H1 (cell line): ENCODE results near the gene CCL4. TPM values are rescaled to one million over a fixed set of nuclear protein-coding genes. Genes with fewer than 3 reads are reported as not detected.

ENCODE experiments used
- CTCF ChIA-PET: fragments of 300-600 bp; sonication (Branson Sonifier 250); formaldehyde crosslinking; loops from one replicate; lab custom pipeline; 2021; ENCODE audit not compliant: partially characterized antibody; lab: Charles Lee
- POLR2A ChIA-PET: fragments of 300-600 bp; sonication (Branson Sonifier 250); formaldehyde crosslinking; loops from one replicate; lab custom pipeline; 2021; ENCODE audit warnings: inconsistent platforms; ENCODE audit not compliant: partially characterized antibody; lab: Charles Lee
- DNase-seq, 2 experiments: peaks; one replicate each; pipeline versions ENCODE4 v3.0.0 to v3.0.0-alpha.2; 2010 to 2022; ENCODE audit warnings: low spot score in 2 of 2, low read depth in 1 of 2, mixed read lengths in 1 of 2
- FAIRE-seq: peaks from 2 replicates; lab custom pipeline; 2011; peaks lifted over from hg19 to GRCh38; lab: Jason Lieb, UNC
- H2AFZ ChIP-seq: 2 replicates; pipeline ENCODE4 v1.8.1; 2012; ENCODE audit warnings: low read length, inconsistent platforms
- H2AK5ac ChIP-seq: 2 replicates; pipeline ENCODE4 v1.6.1; 2013; ENCODE audit warnings: low read depth, low read length
- H2BK120ac ChIP-seq: replicated peaks from 2 replicates; pipeline ENCODE3; 2013; ENCODE audit warnings: low read depth, low read length, inconsistent platforms
- H2BK12ac ChIP-seq: 2 replicates; pipeline ENCODE4 v1.6.1; 2013; ENCODE audit warnings: low read depth, low read length
- H2BK15ac ChIP-seq: 2 replicates; pipeline ENCODE4 v1.6.1; 2013; ENCODE audit warnings: low read length
- H2BK20ac ChIP-seq: 2 replicates; pipeline ENCODE4 v1.6.1; 2013; ENCODE audit warnings: low read length
- H2BK5ac ChIP-seq: 2 replicates; pipeline ENCODE4 v1.6.1; 2013; ENCODE audit warnings: low read depth, low read length
- H3K14ac ChIP-seq: 2 replicates; pipeline ENCODE4 v1.6.1; 2013; ENCODE audit warnings: inconsistent platforms; ENCODE audit not compliant: insufficient read length
- H3K18ac ChIP-seq: 2 replicates; pipeline ENCODE4 v1.6.1; 2013; ENCODE audit warnings: low read length; ENCODE audit errors: extremely low read depth
- H3K23ac ChIP-seq: 2 replicates; pipeline ENCODE4 v1.6.1; 2013; ENCODE audit warnings: inconsistent platforms; ENCODE audit not compliant: insufficient read length
- H3K23me2 ChIP-seq: 2 replicates; pipeline ENCODE4 v1.6.1; 2013; ENCODE audit warnings: low read depth, low read length
- H3K27ac ChIP-seq: 2 replicates; pipeline ENCODE4 v1.6.1; 2011; ENCODE audit warnings: low read depth, low read length, inconsistent platforms
- H3K27me3 ChIP-seq, 4 experiments: replicated peaks in 1 of 4; 1 replicate in 1 of 4; 2 replicates in 3 of 4; pipeline versions ENCODE4 v1.6.1 to v1.8.1; 2011 to 2013; ENCODE audit warnings: low read length in 3 of 4, mild to moderate bottlenecking in 3 of 4, inconsistent platforms in 2 of 4, mixed read lengths in 2 of 4, moderate library complexity in 1 of 4; ENCODE audit not compliant: control insufficient read depth in 3 of 4, insufficient read depth in 3 of 4; ENCODE audit errors: extremely low read depth in 1 of 4
- H3K36me3 ChIP-seq, 4 experiments: 2 replicates each; pipeline versions ENCODE4 v1.6.1 to v1.8.1; 2011 to 2013; ENCODE audit warnings: mild to moderate bottlenecking in 4 of 4, low read length in 3 of 4, moderate library complexity in 2 of 4, control low read depth in 1 of 4, inconsistent platforms in 1 of 4; ENCODE audit not compliant: insufficient read depth in 4 of 4, control insufficient read depth in 2 of 4
- H3K4ac ChIP-seq: replicated peaks from 2 replicates; pipeline ENCODE3; 2013; ENCODE audit warnings: low read length, low read depth, mixed read lengths, inconsistent platforms; ENCODE audit not compliant: insufficient read length
- H3K4me1 ChIP-seq, 4 experiments: replicated peaks in 1 of 4; 1 replicate in 1 of 4; 2 replicates in 3 of 4; pipeline versions ENCODE4 v1.6.1 to v1.8.1; 2011 to 2013; ENCODE audit warnings: low read length in 3 of 4, inconsistent platforms in 2 of 4, mixed read lengths in 1 of 4; ENCODE audit not compliant: insufficient read depth in 4 of 4, control insufficient read depth in 3 of 4
- H3K4me2 ChIP-seq, 2 experiments: 2 replicates each; pipeline versions ENCODE4 v1.6.1 to v1.8.1; 2011 to 2013; ENCODE audit warnings: low read depth in 2 of 2, low read length in 2 of 2, control low read depth in 1 of 2, inconsistent platforms in 1 of 2, mild to moderate bottlenecking in 1 of 2; ENCODE audit not compliant: insufficient read depth in 1 of 2
- H3K4me3 ChIP-seq, 4 experiments: fragments of 200-600, 300-600 bp in 1 of 4; sonication (generic), shearing (Covaris generic), sonication (Bioruptor Twin) in 1 of 4; 2 replicates each; pipeline versions ENCODE4 v1.5.1 to v1.8.1; 2011 to 2016; ENCODE audit warnings: low read length in 4 of 4, low read depth in 3 of 4, control low read depth in 2 of 4, inconsistent platforms in 2 of 4, mild to moderate bottlenecking in 2 of 4, mixed read lengths in 1 of 4, moderate library complexity in 1 of 4; ENCODE audit not compliant: insufficient read depth in 2 of 4; ENCODE audit errors: extremely low read depth in 1 of 4
- H3K56ac ChIP-seq: replicated peaks from 2 replicates; pipeline ENCODE3; 2013; ENCODE audit warnings: low read depth, mild to moderate bottlenecking, mixed read lengths, low read length, inconsistent platforms; ENCODE audit not compliant: insufficient read length
- H3K79me1 ChIP-seq: 2 replicates; pipeline ENCODE4 v1.6.1; 2013; ENCODE audit warnings: low read depth, low read length, control low read depth
- H3K79me2 ChIP-seq, 2 experiments: 2 replicates each; pipeline versions ENCODE4 v1.6.1 to v1.8.1; 2012 to 2013; ENCODE audit warnings: low read length in 2 of 2, mild to moderate bottlenecking in 2 of 2, inconsistent platforms in 1 of 2; ENCODE audit not compliant: insufficient read depth in 2 of 2, control insufficient read depth in 1 of 2
- H3K9ac ChIP-seq, 4 experiments: replicated peaks in 1 of 4; 1 replicate in 1 of 4; 2 replicates in 3 of 4; pipeline versions ENCODE4 v1.6.1 to v1.8.1; 2011 to 2013; ENCODE audit warnings: low read depth in 3 of 4, low read length in 3 of 4, control low read depth in 2 of 4, mild to moderate bottlenecking in 2 of 4, moderate library complexity in 2 of 4, inconsistent platforms in 1 of 4; ENCODE audit errors: extremely low read depth in 1 of 4
- H3K9me3 ChIP-seq, 2 experiments: 2 replicates each; pipeline versions ENCODE4 v1.6.1 to v1.8.1; 2012 to 2013; ENCODE audit warnings: mild to moderate bottlenecking in 2 of 2, moderate library complexity in 2 of 2, control low read depth in 1 of 2, inconsistent platforms in 1 of 2, low read depth in 1 of 2, low read length in 1 of 2, mixed read lengths in 1 of 2; ENCODE audit not compliant: insufficient read depth in 2 of 2
- H4K20me1 ChIP-seq, 2 experiments: replicated peaks in 1 of 2; 2 replicates each; pipeline versions ENCODE3 to v1.8.1; 2011 to 2013; ENCODE audit warnings: inconsistent platforms in 2 of 2, low read length in 2 of 2, mild to moderate bottlenecking in 1 of 2; ENCODE audit not compliant: insufficient read depth in 2 of 2, control insufficient read depth in 1 of 2
- H4K5ac ChIP-seq: 2 replicates; pipeline ENCODE4 v1.6.1; 2013; ENCODE audit warnings: low read length, low read depth, mixed read lengths, inconsistent platforms; ENCODE audit not compliant: insufficient read length
- H4K8ac ChIP-seq: 2 replicates; pipeline ENCODE4 v1.8.0; 2013; ENCODE audit warnings: mild to moderate bottlenecking, moderate library complexity, low read length, inconsistent platforms; ENCODE audit not compliant: insufficient read depth; ENCODE audit errors: extremely low read depth
- H4K91ac ChIP-seq: replicated peaks from 2 replicates; pipeline ENCODE3; 2013; ENCODE audit warnings: low read length, mixed read lengths, inconsistent platforms; ENCODE audit not compliant: insufficient read length
- ASH2L ChIP-seq: fragments of 200-600, 300-600 bp; sonication (generic); IDR thresholded peaks from one replicate; pipeline ENCODE4 v1.7.1; 2017; ENCODE audit warnings: low read length
- BCL11A ChIP-seq, 2 experiments: IDR thresholded peaks; one replicate each; pipeline ENCODE4 v1.6.1; 2011; ENCODE audit warnings: low read depth in 2 of 2, low read length in 2 of 2, mild to moderate bottlenecking in 2 of 2
- CHD2 ChIP-seq: IDR thresholded peaks from 2 replicates; pipeline ENCODE4 v1.6.1; 2012; ENCODE audit warnings: low read length, improper control_type of control experiment
- HDAC2 ChIP-seq, 2 experiments: fragments of 300-600 bp in 1 of 2; sonication (generic) in 1 of 2; IDR thresholded peaks; 2 replicates each; pipeline ENCODE4 v1.6.1; 2011 to 2012; ENCODE audit warnings: low read depth in 2 of 2, low read length in 2 of 2, mild to moderate bottlenecking in 2 of 2, moderate library complexity in 2 of 2, borderline replicate concordance in 1 of 2, inconsistent platforms in 1 of 2
- RFX5 ChIP-seq: IDR thresholded peaks from 2 replicates; pipeline ENCODE4 v1.6.1; 2011; ENCODE audit warnings: low read depth, low read length, improper control_type of control experiment, borderline replicate concordance
- RXRA ChIP-seq: IDR thresholded peaks from 2 replicates; pipeline ENCODE4 v1.6.1; 2011; ENCODE audit warnings: low read depth, mild to moderate bottlenecking, low read length, moderate library complexity; ENCODE audit not compliant: insufficient read depth
- SIRT6 ChIP-seq: IDR thresholded peaks from one replicate; pipeline ENCODE4 v1.7.1; 2012; ENCODE audit warnings: low read length, inconsistent platforms
- SP2 ChIP-seq: IDR thresholded peaks from 2 replicates; pipeline ENCODE4 v1.6.1; 2012; ENCODE audit warnings: mild to moderate bottlenecking, low read length, inconsistent platforms
- YY1 ChIP-seq: IDR thresholded peaks from 2 replicates; pipeline ENCODE4 v1.6.1; 2011; ENCODE audit warnings: low read depth, mild to moderate bottlenecking, low read length
- ZNF274 ChIP-seq: IDR thresholded peaks from 2 replicates; pipeline ENCODE4 v1.7.0; 2012; ENCODE audit warnings: low read length, borderline replicate concordance; ENCODE audit errors: extremely low read depth
- WGBS, 2 experiments: shearing (Covaris generic) in 1 of 2; methylation state at CpG; one replicate each; pipeline versions ENCODE4 v1.1.6 to v1.1.7; 2013 to 2015; ENCODE audit warnings: low lambda C conversion rate in 2 of 2, mixed read lengths in 2 of 2, inconsistent platforms in 1 of 2, low coverage in 1 of 2, missing lambda C conversion rate in 1 of 2; ENCODE audit not compliant: insufficient replicate concordance in 2 of 2, insufficient coverage in 1 of 2, insufficient read length in 1 of 2; ENCODE audit errors: extremely low coverage in 1 of 2, missing lambda C conversion rate in 1 of 2; 5-methylcytosine and 5-hydroxymethylcytosine counted together
- polyA plus RNA-seq, 7 experiments: library from polyadenylated mRNA; depleted of rRNA in 3 of 7; stranded (reverse) in 5 of 7; unstranded in 2 of 7; fragments of >200 nt in 5 of 7; fragments of 200-250 nt in 2 of 7; gene quantifications; 1 replicate in 5 of 7; 2 replicates in 1 of 7; 4 replicates in 1 of 7; pipeline versions ENCODE4 v1.2.1 to v1.2.3, GENCODE V29; 2011 to 2013; ENCODE audit warnings: missing spikeins in 2 of 7, mixed read lengths in 2 of 7
- total RNA-seq: library from RNA; stranded (reverse); fragmentation: NEBNext Ultra II Directional; extraction: Animal tissue kit (Norgen Biotek cat#: 25700); gene quantifications from 2 replicates; pipeline ENCODE4 v1.2.1, GENCODE V29; 2021
- TF ChIP-seq, protein P1 (sequence below), 3 experiments: IDR thresholded peaks; 1 replicate in 2 of 3; 2 replicates in 1 of 3; pipeline versions ENCODE4 v1.5.1 to v1.6.1; 2011; ENCODE audit warnings: low read length in 3 of 3, mild to moderate bottlenecking in 3 of 3, inconsistent platforms in 2 of 3, low read depth in 1 of 3, moderate library complexity in 1 of 3; ENCODE audit not compliant: insufficient read depth in 1 of 3; ENCODE audit errors: control extremely low read depth in 1 of 3
- TF ChIP-seq, protein P2 (sequence below): IDR thresholded peaks from 2 replicates; pipeline ENCODE4 v1.6.1; 2012; ENCODE audit warnings: inconsistent platforms

Gene CCL4
- total and polyA plus RNA-seq, 2 of the 8 experiments (the other 6 are each of a cell fraction or from before 2014, with no cell fraction given), result not detected

DNA sequence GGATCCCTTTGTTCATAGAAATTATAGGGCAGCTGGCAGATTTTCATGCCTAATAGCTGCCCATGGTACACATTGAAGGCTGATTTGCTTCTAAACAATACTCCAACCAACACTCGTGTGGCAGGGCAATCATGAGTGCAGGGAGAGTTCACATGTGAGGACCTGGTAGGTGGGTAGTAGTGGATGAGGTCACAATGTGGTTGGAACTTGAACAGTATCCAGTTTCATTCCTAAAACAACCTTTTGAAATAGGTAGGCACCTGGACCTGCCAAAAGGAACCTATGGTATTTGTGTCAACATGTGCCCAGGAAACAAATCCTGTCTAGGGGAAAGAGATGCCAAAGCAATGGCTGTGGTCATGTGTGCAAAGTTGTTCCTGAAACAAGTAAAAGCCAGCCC is 32.8 kb downstream of the CCL4 start:
- Histone ChIP-seq H2AK5ac (no peak overlapping the region), H2BK120ac (no peak overlapping the region), H3K4me1 (no peaks in the 10 kb centered on the region), H3K27ac (no peak overlapping the region), H3K79me1 (no peaks in the 10 kb centered on the region), H3K4me3 (no peak overlapping the region), H3K23me2 (no peaks in the 10 kb centered on the region), H3K14ac (no peak overlapping the region), H3K36me3 (no peaks in the 10 kb centered on the region), H2BK12ac (no peak overlapping the region), H3K4me2 (no peak overlapping the region), H4K20me1 (no peaks in the 10 kb centered on the region), H2BK20ac (no peak overlapping the region), H3K4ac (no peak overlapping the region), H3K79me2 (no peaks in the 10 kb centered on the region), H4K8ac (no peak overlapping the region), H2BK15ac (no peak overlapping the region), H3K56ac (no peak overlapping the region), H4K91ac (no peak overlapping the region), H3K9me3 (no peaks in the 10 kb centered on the region), H3K18ac (no peak overlapping the region), H3K9ac (no peak overlapping the region), H2AFZ (no peak overlapping the region), H3K23ac (no peak overlapping the region), H4K5ac (no peak overlapping the region), H3K27me3 (no peaks in the 10 kb centered on the region), H2BK5ac (no peak overlapping the region)
- DNase-seq, result no peak
- FAIRE-seq, result no peak
- ChIA-PET POLR2A (no interaction called here), CTCF (interaction anchor here (0.9 kb wide), 1 partner anchor 13 kb away, joined by 4 read pairs; no protein-coding TSS in a partner anchor)
- 95% methylated on average over 1 of the region's 1 CpG; no CpG with 5 or more reads in 1 of the 2 experiments for WGBS, 2 experiments
- no peak for TF ChIP-seq HDAC2 (IDR thresholded peaks at IDR 0.05; ENCODE audit: borderline replicate concordance in 1 of 2, low read depth in 2 of 2, low read length in 2 of 2)
- TF ChIP-seq RFX5, result no peak
- TF ChIP-seq BCL11A (IDR thresholded peaks at IDR 0.05; ENCODE audit: low read depth in 2 of 2, low read length in 2 of 2), result no peak
- TF ChIP-seq, protein P1, sequence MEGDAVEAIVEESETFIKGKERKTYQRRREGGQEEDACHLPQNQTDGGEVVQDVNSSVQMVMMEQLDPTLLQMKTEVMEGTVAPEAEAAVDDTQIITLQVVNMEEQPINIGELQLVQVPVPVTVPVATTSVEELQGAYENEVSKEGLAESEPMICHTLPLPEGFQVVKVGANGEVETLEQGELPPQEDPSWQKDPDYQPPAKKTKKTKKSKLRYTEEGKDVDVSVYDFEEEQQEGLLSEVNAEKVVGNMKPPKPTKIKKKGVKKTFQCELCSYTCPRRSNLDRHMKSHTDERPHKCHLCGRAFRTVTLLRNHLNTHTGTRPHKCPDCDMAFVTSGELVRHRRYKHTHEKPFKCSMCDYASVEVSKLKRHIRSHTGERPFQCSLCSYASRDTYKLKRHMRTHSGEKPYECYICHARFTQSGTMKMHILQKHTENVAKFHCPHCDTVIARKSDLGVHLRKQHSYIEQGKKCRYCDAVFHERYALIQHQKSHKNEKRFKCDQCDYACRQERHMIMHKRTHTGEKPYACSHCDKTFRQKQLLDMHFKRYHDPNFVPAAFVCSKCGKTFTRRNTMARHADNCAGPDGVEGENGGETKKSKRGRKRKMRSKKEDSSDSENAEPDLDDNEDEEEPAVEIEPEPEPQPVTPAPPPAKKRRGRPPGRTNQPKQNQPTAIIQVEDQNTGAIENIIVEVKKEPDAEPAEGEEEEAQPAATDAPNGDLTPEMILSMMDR (IDR thresholded peaks at IDR 0.05; ENCODE audit: control extremely low read depth in 1 of 3, insufficient read depth in 1 of 3, low read depth in 1 of 3, low read length in 3 of 3), result no peak
- TF ChIP-seq SP2, result no peak
- TF ChIP-seq ASH2L, result no peak
- no peak for TF ChIP-seq SIRT6
- TF ChIP-seq, protein P2, sequence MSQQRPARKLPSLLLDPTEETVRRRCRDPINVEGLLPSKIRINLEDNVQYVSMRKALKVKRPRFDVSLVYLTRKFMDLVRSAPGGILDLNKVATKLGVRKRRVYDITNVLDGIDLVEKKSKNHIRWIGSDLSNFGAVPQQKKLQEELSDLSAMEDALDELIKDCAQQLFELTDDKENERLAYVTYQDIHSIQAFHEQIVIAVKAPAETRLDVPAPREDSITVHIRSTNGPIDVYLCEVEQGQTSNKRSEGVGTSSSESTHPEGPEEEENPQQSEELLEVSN, result no peak
- no peak for TF ChIP-seq CHD2
- no peak for TF ChIP-seq YY1
- TF ChIP-seq ZNF274, result no peak
- TF ChIP-seq RXRA, result no peak
